OCI-LY3 (cell line): Measurements from ENCODE around the gene ATP6V1G2.
A peak's percentile ranks its signal among the peaks of the same experiment; 100 is the strongest.

Experiments
- H2AFZ ChIP-seq: fragments of 200-600, 300-600 bp; shearing (Covaris generic); 2 replicates; pipeline ENCODE4 v1.6.0; 2014; ENCODE audit warnings: antibody characterized with exemption, low read depth, low read length
- H3K27ac ChIP-seq: fragments of 200-600, 300-600 bp; sonication (generic); 2 replicates; pipeline ENCODE4 v1.5.1; 2014; ENCODE audit warnings: mild to moderate bottlenecking, low read length, moderate library complexity, mixed read lengths
- H3K27me3 ChIP-seq: fragments of 200-600, 300-600 bp; sonication (generic); 2 replicates; pipeline ENCODE4 v1.6.1; 2014; ENCODE audit warnings: low read depth, low read length, mixed read lengths
- H3K36me3 ChIP-seq: fragments of 200-600, 300-600 bp; sonication (generic); replicated peaks from 2 replicates; pipeline ENCODE3; 2014; ENCODE audit warnings: low read depth, low read length, mixed read lengths
- H3K4me1 ChIP-seq: fragments of 300-600, 200-600 bp; sonication (generic); 2 replicates; pipeline ENCODE4 v1.6.1; 2014; ENCODE audit warnings: low read length, mixed read lengths
- H3K4me2 ChIP-seq: fragments of 200-600, 300-600 bp; sonication (generic); 2 replicates; pipeline ENCODE4 v1.6.1; 2014; ENCODE audit warnings: low read length, mixed read lengths
- H3K4me3 ChIP-seq: fragments of 300-600, 200-600 bp; sonication (generic); 2 replicates; pipeline ENCODE4 v1.5.1; 2014; ENCODE audit warnings: antibody characterized with exemption, mild to moderate bottlenecking, low read length, moderate library complexity
- H3K79me2 ChIP-seq: fragments of 300-600, 200-600 bp; shearing (Covaris generic); 2 replicates; pipeline ENCODE4 v1.6.1; 2014; ENCODE audit warnings: mild to moderate bottlenecking, low read length, mixed read lengths
- H3K9ac ChIP-seq: fragments of 300-600, 200-600 bp; shearing (Covaris generic); 2 replicates; pipeline ENCODE4 v1.6.0; 2014; ENCODE audit warnings: mild to moderate bottlenecking, low read length, moderate library complexity
- H3K9me3 ChIP-seq: fragments of 200-600, 300-600 bp; shearing (Covaris generic); 2 replicates; pipeline ENCODE4 v1.6.1; 2014; ENCODE audit warnings: low read length, mixed read lengths; ENCODE audit not compliant: insufficient read depth
- H4K20me1 ChIP-seq: fragments of 200-600, 300-600 bp; sonication (generic); 2 replicates; pipeline ENCODE4 v1.6.1; 2016; ENCODE audit warnings: low read length, mixed read lengths; ENCODE audit not compliant: insufficient read depth
- EZH2phosphoT487 ChIP-seq: fragments of 200-600 bp; shearing (Covaris generic); IDR thresholded peaks from 2 replicates; pipeline ENCODE4 v1.6.1; 2018; ENCODE audit warnings: antibody characterized with exemption, mixed run types, low read depth
- TF ChIP-seq, protein P1 (sequence below): fragments of 200-600, 300-600 bp; sonication (generic); IDR thresholded peaks from 2 replicates; pipeline ENCODE4 v1.5.1; 2014; ENCODE audit warnings: antibody characterized with exemption, low read length, low read depth

The ATP6V1G2 gene

DNA sequence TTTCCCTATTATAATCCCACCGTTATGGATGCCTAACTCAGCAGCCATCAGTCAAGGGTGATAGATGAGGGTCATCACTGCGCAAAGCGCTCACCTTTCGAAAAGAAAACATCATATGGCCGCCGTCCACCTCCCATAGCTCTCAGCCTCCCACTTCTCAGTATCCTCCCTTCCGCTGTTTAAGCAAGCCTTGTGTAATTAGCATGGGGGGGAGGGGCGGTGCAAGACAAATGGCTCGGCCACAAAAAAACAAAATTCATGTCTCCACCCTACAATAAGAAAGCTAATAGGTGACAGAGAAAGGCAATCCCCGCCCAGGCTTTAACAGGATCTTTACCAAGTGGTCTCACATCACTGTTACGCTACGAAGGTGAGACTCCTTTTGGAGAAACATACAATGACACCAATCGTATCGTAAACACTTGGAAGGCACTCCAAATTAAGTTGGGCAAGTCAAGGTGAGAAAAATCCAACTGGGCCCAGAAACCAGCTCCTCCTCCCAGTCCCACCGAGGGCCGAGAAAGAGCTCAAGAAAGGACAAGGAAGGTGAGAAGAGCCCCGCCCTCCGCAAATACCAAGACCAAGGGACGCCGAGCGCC is 5.2 kb downstream of the ATP6V1G2 start:
- peak overlapping the region; percentile 96 for H3K9ac ChIP-seq
- H4K20me1 ChIP-seq: peaks cover 39% of the 10 kb centered on the region
- peaks cover 66% of the 10 kb centered on the region for H3K79me2 ChIP-seq
- no peak overlapping the region for H2AFZ ChIP-seq
- peak overlapping the region; percentile 85 for H3K27ac ChIP-seq
- H3K27me3 ChIP-seq: no peaks in the 10 kb centered on the region
- H3K4me1 ChIP-seq: peaks cover 24% of the 10 kb centered on the region
- no peak for TF ChIP-seq EZH2phosphoT487
- TF ChIP-seq, protein P1, sequence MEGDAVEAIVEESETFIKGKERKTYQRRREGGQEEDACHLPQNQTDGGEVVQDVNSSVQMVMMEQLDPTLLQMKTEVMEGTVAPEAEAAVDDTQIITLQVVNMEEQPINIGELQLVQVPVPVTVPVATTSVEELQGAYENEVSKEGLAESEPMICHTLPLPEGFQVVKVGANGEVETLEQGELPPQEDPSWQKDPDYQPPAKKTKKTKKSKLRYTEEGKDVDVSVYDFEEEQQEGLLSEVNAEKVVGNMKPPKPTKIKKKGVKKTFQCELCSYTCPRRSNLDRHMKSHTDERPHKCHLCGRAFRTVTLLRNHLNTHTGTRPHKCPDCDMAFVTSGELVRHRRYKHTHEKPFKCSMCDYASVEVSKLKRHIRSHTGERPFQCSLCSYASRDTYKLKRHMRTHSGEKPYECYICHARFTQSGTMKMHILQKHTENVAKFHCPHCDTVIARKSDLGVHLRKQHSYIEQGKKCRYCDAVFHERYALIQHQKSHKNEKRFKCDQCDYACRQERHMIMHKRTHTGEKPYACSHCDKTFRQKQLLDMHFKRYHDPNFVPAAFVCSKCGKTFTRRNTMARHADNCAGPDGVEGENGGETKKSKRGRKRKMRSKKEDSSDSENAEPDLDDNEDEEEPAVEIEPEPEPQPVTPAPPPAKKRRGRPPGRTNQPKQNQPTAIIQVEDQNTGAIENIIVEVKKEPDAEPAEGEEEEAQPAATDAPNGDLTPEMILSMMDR: no peak
- peak overlapping the region; percentile 88 for H3K4me2 ChIP-seq
- H3K36me3 ChIP-seq: peaks cover 31% of the 10 kb centered on the region
- H3K4me3 ChIP-seq: peak overlapping the region; percentile 98
- no peaks in the 10 kb centered on the region for H3K9me3 ChIP-seq

DNA sequence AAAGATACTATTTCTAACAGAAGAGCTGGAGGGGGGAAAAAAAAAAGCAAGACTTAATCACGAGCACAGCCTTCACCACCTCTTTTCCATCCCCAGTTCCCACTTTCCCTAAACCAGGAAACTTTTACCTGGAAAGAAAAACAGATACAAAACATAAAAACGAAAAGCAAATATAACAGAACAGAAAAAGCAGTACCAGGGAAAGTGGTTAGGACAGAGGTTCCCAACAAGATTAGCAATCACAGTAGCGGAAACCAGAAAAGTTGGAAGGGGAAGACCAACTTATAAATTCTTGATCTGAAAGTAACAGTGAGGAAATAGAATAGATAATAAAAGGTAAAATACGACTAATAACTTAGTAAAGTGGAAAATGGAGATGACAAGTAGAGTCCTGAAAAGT is 5.8 kb downstream of the ATP6V1G2 start:
- Histone ChIP-seq H3K9me3 (no peaks in the 10 kb centered on the region), H3K36me3 (peaks cover 36% of the 10 kb centered on the region), H2AFZ (no peak overlapping the region), H3K27ac (peak overlapping the region; percentile 85), H3K9ac (peak overlapping the region; percentile 96), H3K4me3 (peak overlapping the region; percentile 98), H4K20me1 (peaks cover 44% of the 10 kb centered on the region), H3K4me2 (peak overlapping the region; percentile 88), H3K79me2 (peaks cover 71% of the 10 kb centered on the region), H3K4me1 (peaks cover 22% of the 10 kb centered on the region), H3K27me3 (no peaks in the 10 kb centered on the region)
- TF ChIP-seq EZH2phosphoT487: no peak
- TF ChIP-seq, protein P1: no peak

DNA sequence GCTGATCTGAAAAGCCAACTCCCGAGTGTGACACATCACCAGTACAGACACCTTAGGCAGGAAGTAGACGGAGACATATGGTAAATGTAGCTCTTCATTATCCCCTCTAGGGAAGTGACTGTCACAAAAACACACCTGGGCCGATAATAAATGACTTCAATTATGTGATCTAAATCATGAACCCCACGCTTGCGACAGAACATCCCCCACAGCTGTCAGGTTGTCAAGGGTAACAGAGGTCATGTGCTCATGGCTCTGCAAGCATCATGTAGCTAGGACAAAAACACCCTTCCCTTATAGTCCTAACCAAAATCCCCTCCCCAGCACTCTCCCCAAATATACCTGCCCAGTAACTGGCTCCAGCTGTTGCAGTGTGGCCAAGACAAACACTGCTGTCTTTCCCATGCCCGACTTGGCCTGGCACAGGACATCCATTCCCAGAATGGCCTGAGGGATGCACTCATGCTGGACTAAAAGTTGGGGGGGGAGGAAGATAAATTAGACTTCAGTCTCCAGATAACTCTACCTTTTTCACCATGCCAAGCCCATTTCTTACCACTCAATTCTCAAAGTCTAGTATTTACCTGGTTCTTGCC is 7.5 kb downstream of the ATP6V1G2 start:
- Histone ChIP-seq H3K27me3 (no peaks in the 10 kb centered on the region), H3K4me3 (no peak overlapping the region), H3K36me3 (peaks cover 53% of the 10 kb centered on the region), H3K27ac (no peak overlapping the region), H3K9ac (no peak overlapping the region), H3K4me2 (peak overlapping the region; percentile 88), H4K20me1 (peaks cover 56% of the 10 kb centered on the region), H3K4me1 (peaks cover 22% of the 10 kb centered on the region), H2AFZ (no peak overlapping the region), H3K79me2 (peaks cover 82% of the 10 kb centered on the region), H3K9me3 (no peaks in the 10 kb centered on the region)
- TF ChIP-seq EZH2phosphoT487: no peak
- TF ChIP-seq, protein P1: no peak

DNA sequence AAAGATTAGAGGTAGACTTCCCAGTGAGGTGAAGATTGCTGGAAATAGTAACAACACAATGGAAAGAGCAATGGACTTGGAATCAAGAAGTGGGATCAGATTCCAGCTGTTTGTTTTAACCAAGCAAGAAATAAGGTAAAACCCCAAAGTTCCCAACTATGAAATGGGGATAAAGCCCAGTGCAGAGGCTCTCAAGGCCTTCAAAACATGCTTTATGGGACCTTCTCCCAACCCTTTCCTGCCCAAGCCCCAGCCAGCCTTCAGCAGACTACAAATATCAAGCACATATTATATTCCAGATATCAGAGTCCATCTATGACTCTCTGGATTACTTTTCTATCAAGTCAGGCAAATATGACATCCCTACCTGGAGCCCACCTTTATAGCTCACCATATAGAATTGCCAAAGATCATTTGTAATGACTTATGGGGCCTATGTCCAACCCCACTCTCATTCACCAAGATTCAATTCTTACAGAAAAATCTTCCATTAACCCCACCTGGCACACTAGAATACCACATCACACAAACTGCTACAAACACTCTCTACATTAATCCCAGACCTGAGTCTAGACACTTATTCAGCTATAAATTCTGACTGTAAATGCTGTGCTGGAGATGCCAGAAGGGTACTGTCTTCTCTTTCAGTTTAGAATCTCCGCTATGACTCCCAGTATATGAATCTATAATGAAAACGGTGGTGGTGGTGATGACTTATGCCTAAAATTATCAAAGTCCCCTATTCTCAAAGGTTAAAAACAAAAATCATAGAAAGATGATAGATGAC is 10.7 kb downstream of the ATP6V1G2 start:
- H3K27me3 ChIP-seq: no peaks in the 10 kb centered on the region
- no peak overlapping the region for H3K27ac ChIP-seq
- H3K4me1 ChIP-seq: peaks cover 17% of the 10 kb centered on the region
- peaks cover 62% of the 10 kb centered on the region for H4K20me1 ChIP-seq
- peaks cover 68% of the 10 kb centered on the region for H3K36me3 ChIP-seq
- no peaks in the 10 kb centered on the region for H3K9me3 ChIP-seq
- no peak overlapping the region for H3K4me2 ChIP-seq
- H2AFZ ChIP-seq: no peak overlapping the region
- H3K9ac ChIP-seq: no peak overlapping the region
- TF ChIP-seq, protein P1: no peak
- TF ChIP-seq EZH2phosphoT487: no peak
- peaks cover 61% of the 10 kb centered on the region for H3K79me2 ChIP-seq
- H3K4me3 ChIP-seq: no peak overlapping the region
